NCI-H128 (cell line): ENCODE data around the gene SLC16A2.
A peak's percentile ranks its signal among the peaks of the same experiment; 100 is the strongest.
"Not testable (repeated sequence)": the region's sequence is repeated elsewhere in the genome, so short reads cannot be mapped to it uniquely, and the experiment has no call there.

ENCODE experiments used
- DNase-seq: peaks from one replicate; lab custom pipeline; 2025; ENCODE audit not compliant: unreplicated experiment; lab: John Stamatoyannopoulos, UW

The SLC16A2 gene

GRCh38 chrX:74445099-74445498 lies 23.8 kb downstream of the SLC16A2 start:
- DNase-seq: no peak

- no peak for DNase-seq
These were observed 25.6 kb downstream of the SLC16A2 start for GRCh38 chrX:74446876-74447275.

- no peak for DNase-seq
These were observed 27.4 kb downstream of the SLC16A2 start for GRCh38 chrX:74448669-74449068.

- DNase-seq: peak; percentile 3
These were observed 28.1 kb downstream of the SLC16A2 start for GRCh38 chrX:74449322-74449936.

GRCh38 chrX:74449937-74450330 lies 28.6 kb downstream of the SLC16A2 start:
- no peak for DNase-seq

GRCh38 chrX:74450803-74451449 lies 29.6 kb downstream of the SLC16A2 start:
- DNase-seq: no peak

- DNase-seq: no peak
These were observed 30.3 kb downstream of the SLC16A2 start for GRCh38 chrX:74451450-74452198.

- DNase-seq: no peak
These were observed 30.8 kb downstream of the SLC16A2 start for GRCh38 chrX:74452199-74452481.

- DNase-seq: no peak
These were observed 31.9 kb downstream of the SLC16A2 start for GRCh38 chrX:74453178-74453577.

GRCh38 chrX:74454233-74454632 lies 32.9 kb downstream of the SLC16A2 start:
- not testable (repeated sequence) for DNase-seq

- no peak for DNase-seq
These were observed 37.4 kb downstream of the SLC16A2 start for GRCh38 chrX:74458736-74459135.

- DNase-seq: no peak
These were observed 40.1 kb downstream of the SLC16A2 start for GRCh38 chrX:74461384-74461783.

- no peak for DNase-seq
These were observed 43.4 kb downstream of the SLC16A2 start for GRCh38 chrX:74464722-74465121.

- no peak for DNase-seq
These were observed 44.1 kb downstream of the SLC16A2 start for GRCh38 chrX:74465424-74465823.

GRCh38 chrX:74467656-74468055 lies 46.4 kb downstream of the SLC16A2 start:
- no peak for DNase-seq

- DNase-seq: not testable (repeated sequence)
These were observed 51.8 kb downstream of the SLC16A2 start for GRCh38 chrX:74473116-74473515.

GRCh38 chrX:74490247-74490646 lies 69.0 kb downstream of the SLC16A2 start:
- DNase-seq: no peak

GRCh38 chrX:74492720-74493201 lies 71.5 kb downstream of the SLC16A2 start:
- peak; percentile 28 for DNase-seq

GRCh38 chrX:74493806-74494205 lies 72.5 kb downstream of the SLC16A2 start:
- DNase-seq: no peak

- DNase-seq: no peak
These were observed 77.6 kb downstream of the SLC16A2 start for GRCh38 chrX:74498924-74499323.

- no peak for DNase-seq
These were observed 78.8 kb downstream of the SLC16A2 start for GRCh38 chrX:74500067-74500466.

GRCh38 chrX:74500555-74500954 lies 79.3 kb downstream of the SLC16A2 start:
- DNase-seq: no peak
